ENCODE measurements around the gene TMEM18.

Gene TMEM18

GRCh38 chr2:626491-627339 is 50.5 kb downstream of the TMEM18 start:
- H3K4me3 ChIP-seq (replicated peaks; ENCODE audit: low read depth, low read length): no peak overlapping the region
- no peak for TF ChIP-seq CTCF (IDR thresholded peaks at IDR 0.05; ENCODE audit: low read length, missing control alignments)
- no peak for DNase-seq (ENCODE audit: low read depth)

GRCh38 chr2:625415-626333 is 51.5 kb downstream of the TMEM18 start:
- H3K4me3 ChIP-seq (replicated peaks; ENCODE audit: low read depth, low read length): no peak overlapping the region
- DNase-seq (ENCODE audit: low read depth): no peak
- TF ChIP-seq CTCF (IDR thresholded peaks at IDR 0.05; ENCODE audit: low read length, missing control alignments): no peak

- no peak for DNase-seq (ENCODE audit: low read depth)
- no peak overlapping the region for H3K4me3 ChIP-seq (replicated peaks; ENCODE audit: low read depth, low read length)
- TF ChIP-seq CTCF (IDR thresholded peaks at IDR 0.05; ENCODE audit: low read length, missing control alignments): no peak
These were observed 52.5 kb downstream of the TMEM18 start for GRCh38 chr2:624551-625347.

- H3K4me3 ChIP-seq (replicated peaks; ENCODE audit: low read depth, low read length): no peak overlapping the region
- no peak for TF ChIP-seq CTCF (IDR thresholded peaks at IDR 0.05; ENCODE audit: low read length, missing control alignments)
- no peak for DNase-seq (ENCODE audit: low read depth)
These were observed 53.1 kb downstream of the TMEM18 start for GRCh38 chr2:624096-624495.

- TF ChIP-seq CTCF (IDR thresholded peaks at IDR 0.05; ENCODE audit: low read length, missing control alignments): no peak
- no peak for DNase-seq (ENCODE audit: low read depth)
- H3K4me3 ChIP-seq (replicated peaks; ENCODE audit: low read depth, low read length): no peak overlapping the region
These were observed 53.9 kb downstream of the TMEM18 start for GRCh38 chr2:623130-623922.

GRCh38 chr2:622357-622756 is 54.8 kb downstream of the TMEM18 start:
- DNase-seq (ENCODE audit: low read depth): no peak
- TF ChIP-seq CTCF (IDR thresholded peaks at IDR 0.05; ENCODE audit: low read length, missing control alignments): no peak
- H3K4me3 ChIP-seq (replicated peaks; ENCODE audit: low read depth, low read length): no peak overlapping the region
